ENCODE measurements around the gene PLCD3. TPM values are rescaled to one million over a fixed set of nuclear protein-coding genes. Genes with fewer than 3 reads are reported as not detected.
A peak's percentile ranks its signal among the peaks of the same experiment; 100 is the strongest.

Gene PLCD3
- total and polyA plus RNA-seq, 2 of the 13 experiments (the other 11 are each of a cell fraction or from before 2014, with no cell fraction given) = 11.3 to 39.1 TPM

GRCh38 chr17:45161288-45162024, 29.1 kb upstream of the PLCD3 start, which contains the start of gene HEXIM2 (continued):
- TF ChIP-seq ATF1 (CRISPR knock-in tag; IDR thresholded peaks at IDR 0.05) (peak; percentile 94), TAF1 (CRISPR knock-in tag; IDR thresholded peaks at IDR 0.05) (peak; percentile 98), MTA1 (CRISPR knock-in tag; IDR thresholded peaks at IDR 0.05; ENCODE audit: borderline replicate concordance) (peak; percentile 97), NCOA2 (CRISPR knock-in tag; IDR thresholded peaks at IDR 0.05) (peak; percentile 48), PAWR (CRISPR knock-in tag; IDR thresholded peaks at IDR 0.05; ENCODE audit: borderline replicate concordance) (0 out of 2 replicates have a peak, but pooled peaks have one; percentile 74), SRY (CRISPR knock-in tag; IDR thresholded peaks at IDR 0.05) (peak; percentile 84; the same call in 1 of the 2 replicates), GABPA (IDR thresholded peaks at IDR 0.05; ENCODE audit: low read depth, low read length) (no peak; the same call in 1 of the 2 replicates), GABPA (CRISPR knock-in tag; IDR thresholded peaks at IDR 0.05; ENCODE audit: low read depth) (peak; percentile 86), ZNF446 (CRISPR knock-in tag; IDR thresholded peaks at IDR 0.05) (0 out of 2 replicates have a peak, but pooled peaks have one; percentile 21), MYC (CRISPR knock-in tag; IDR thresholded peaks at IDR 0.05; ENCODE audit: borderline replicate concordance) (peak; percentile 66; the same call in 1 of the 2 replicates), TOE1 (CRISPR knock-in tag; IDR thresholded peaks at IDR 0.05) (peak; percentile 7; the same call in 1 of the 2 replicates), KLF15 (CRISPR knock-in tag; IDR thresholded peaks at IDR 0.05; ENCODE audit: borderline replicate concordance) (no peak; the same call in 1 of the 2 replicates), PCBP1 (IDR thresholded peaks at IDR 0.05; ENCODE audit: borderline replicate concordance, low read depth, low read length) (peak; percentile 99; the same call in 1 of the 2 replicates), E2F2 (CRISPR knock-in tag; IDR thresholded peaks at IDR 0.05; ENCODE audit: borderline replicate concordance) (peak; percentile 70; the same call in 1 of the 2 replicates), BCLAF1 (IDR thresholded peaks at IDR 0.05) (no peak), NFYC (CRISPR knock-in tag; IDR thresholded peaks at IDR 0.05) (peak; percentile 99), ZNF121 (CRISPR knock-in tag; IDR thresholded peaks at IDR 0.05) (peak; percentile 33; the same call in 1 of the 2 replicates), GZF1 (CRISPR knock-in tag; IDR thresholded peaks at IDR 0.05) (peak; percentile 83; the same call in 1 of the 2 replicates), AKNA (CRISPR knock-in tag; IDR thresholded peaks at IDR 0.05; ENCODE audit: borderline replicate concordance) (no peak), ZNF33A (CRISPR knock-in tag; IDR thresholded peaks at IDR 0.05; ENCODE audit: borderline replicate concordance) (no peak), ZNF605 (CRISPR knock-in tag; IDR thresholded peaks at IDR 0.05) (peak; percentile 92)
